HepG2 (cell line): ENCODE data around the gene PCARE. TPM values are rescaled to one million over a fixed set of nuclear protein-coding genes. Genes with fewer than 3 reads are reported as not detected.

ENCODE experiments used
- ATAC-seq: fragments of 200-7000 bp; cut with Tn5 transposase; 3 replicates; pipeline ENCODE4 v1.9.1; 2020; ENCODE audit warnings: mild to moderate bottlenecking, moderate library complexity
- Bru-seq: library from RNA; stranded (reverse); fragments of 400-500 nt; gene quantifications from one replicate; lab custom pipeline; 2021; lab: Mats Ljungman, UMichigan
- BruChase-seq, 2 experiments: library from RNA; stranded (reverse); fragments of 400-500 nt; gene quantifications; one replicate each; lab custom pipeline; 2021; lab: Mats Ljungman, UMichigan
- BruUV-seq: library from RNA; stranded (reverse); fragments of 400-500 nt; replicated peaks from 2 replicates; lab custom pipeline; 2021; lab: Mats Ljungman, UMichigan
- CTCF ChIA-PET: fragments of 300-600 bp; formaldehyde crosslinking; extraction: SDS; loops from one replicate; lab custom pipeline; 2021; ENCODE audit warnings: low total read pairs, inconsistent platforms, low intra/inter-chr PET ratio; lab: Yijun Ruan, JAX
- POLR2A ChIA-PET: fragments of 350-600 bp; sonication (Branson Sonifier 250); formaldehyde crosslinking; loops from one replicate; lab custom pipeline; 2020; ENCODE audit warnings: antibody characterized with exemption, inconsistent platforms; lab: Yijun Ruan, JAX
- DNase-seq: peaks from one replicate; pipeline ENCODE4 v3.0.0-alpha.2; 2015; ENCODE audit warnings: low spot score
- FAIRE-seq: peaks from 3 replicates; lab custom pipeline; 2011; peaks lifted over from hg19 to GRCh38; lab: Jason Lieb, UNC
- H2AFZ ChIP-seq: one replicate; pipeline ENCODE4 v1.6.1; 2011; ENCODE audit warnings: low read length, inconsistent platforms
- H3K27ac ChIP-seq: fragments of 300-600 bp; 3 replicates; pipeline ENCODE4 v1.8.0; 2011; ENCODE audit warnings: mixed run types, mild to moderate bottlenecking, mixed read lengths, low read length, inconsistent platforms; ENCODE audit not compliant: insufficient read depth; ENCODE audit errors: extremely low read length
- H3K27me3 ChIP-seq, 2 experiments: fragments of 200-600 bp in 1 of 2; 2 replicates in 1 of 2; 3 replicates in 1 of 2; pipeline versions ENCODE4 v1.6.0 to v1.8.0; 2011; ENCODE audit warnings: low read length in 2 of 2, mild to moderate bottlenecking in 2 of 2, moderate library complexity in 2 of 2, inconsistent platforms in 1 of 2; ENCODE audit not compliant: insufficient read depth in 2 of 2, control insufficient read depth in 1 of 2
- H3K36me3 ChIP-seq, 2 experiments: fragments of 200-600 bp in 1 of 2; replicated peaks in 1 of 2; 2 replicates in 1 of 2; 3 replicates in 1 of 2; pipeline versions ENCODE4 v1.5.1 to v1.8.0; 2011; ENCODE audit warnings: low read length in 2 of 2, inconsistent platforms in 1 of 2; ENCODE audit not compliant: insufficient read depth in 2 of 2, control insufficient read depth in 1 of 2
- H3K4me1 ChIP-seq: 2 replicates; pipeline ENCODE4 v1.5.1; 2012; ENCODE audit warnings: low read length, inconsistent platforms; ENCODE audit not compliant: insufficient read depth
- H3K4me2 ChIP-seq: 2 replicates; pipeline ENCODE4 v1.6.0; 2011; ENCODE audit warnings: low read depth, low read length, inconsistent platforms
- H3K4me3 ChIP-seq, 3 experiments: fragments of 200-600 bp in 1 of 3; sonication (generic), shearing (Covaris generic) in 1 of 3; replicated peaks in 1 of 3; 2 replicates each; pipeline ENCODE4 v1.5.1; 2011 to 2016; ENCODE audit warnings: low read length in 3 of 3, inconsistent platforms in 2 of 3, low read depth in 2 of 3, mild to moderate bottlenecking in 2 of 3, control low read depth in 1 of 3, mixed read lengths in 1 of 3; ENCODE audit not compliant: insufficient read depth in 1 of 3
- H3K79me2 ChIP-seq: one replicate; pipeline ENCODE4 v1.6.1; 2011; ENCODE audit warnings: low read length, inconsistent platforms; ENCODE audit not compliant: insufficient read depth
- H3K9ac ChIP-seq: 2 replicates; pipeline ENCODE4 v1.6.0; 2011; ENCODE audit warnings: mild to moderate bottlenecking, low read depth, low read length, inconsistent platforms; ENCODE audit not compliant: insufficient read depth
- H3K9me3 ChIP-seq: 2 replicates; pipeline ENCODE4 v1.5.1; 2012; ENCODE audit warnings: mild to moderate bottlenecking, low read length
- H4K20me1 ChIP-seq: 2 replicates; pipeline ENCODE4 v1.6.0; 2011; ENCODE audit warnings: inconsistent platforms, mild to moderate bottlenecking, low read length, moderate library complexity; ENCODE audit not compliant: insufficient read depth
- ADNP ChIP-seq: sonication (generic); formaldehyde crosslinking; IDR thresholded peaks from 2 replicates; pipeline ENCODE4 v1.4.0; 2020; ENCODE audit warnings: missing genetic modification reagents
- BRD4 ChIP-seq: sonication (generic); formaldehyde crosslinking; IDR thresholded peaks from 2 replicates; pipeline ENCODE4 v1.4.0; 2020; ENCODE audit warnings: missing genetic modification reagents
- POLR2AphosphoS2 ChIP-seq: IDR thresholded peaks from 2 replicates; pipeline ENCODE4 v1.6.1; 2011; ENCODE audit warnings: low read depth, low read length, improper control_type of control experiment
- POLR2AphosphoS5 ChIP-seq: IDR thresholded peaks from 2 replicates; pipeline ENCODE4 v1.6.1; 2012; ENCODE audit warnings: low read depth, low read length
- SIN3B ChIP-seq: fragments of 150-350 bp; IDR thresholded peaks from 2 replicates; pipeline ENCODE4 v1.6.1; 2014; ENCODE audit warnings: low read length
- WGBS: methylation state at CpG from one replicate; pipeline ENCODE4 v1.1.6; 2017; ENCODE audit warnings: low lambda C conversion rate; 5-methylcytosine and 5-hydroxymethylcytosine counted together
- in situ Hi-C: cut with HindIII; loops from 2 replicates; pipeline ENCODE4 v1.10.0; 2017; ENCODE audit warnings: low pct_unique_long_range_greater_than_20kb; ENCODE audit not compliant: extremely low pct_ligation_motif_present
- intact Hi-C: fragments of 100-400 bp; cut with micrococcal nuclease; formaldehyde crosslinking; loops from one replicate; pipeline ENCODE4 v1.10.0; 2022; ENCODE audit not compliant: unreplicated experiment
- long read RNA-seq, 2 experiments: library from RNA in 1 of 2; library from polyadenylated mRNA in 1 of 2; stranded (forward) in 1 of 2; unstranded in 1 of 2; transcript quantifications; one replicate each; pipeline ENCODE4 v2.0.0, GENCODE V29; 2019 to 2022
- polyA minus RNA-seq, 3 experiments: library from RNA; depleted of rRNA, polyadenylated mRNA; stranded (reverse); fragments of >200 nt; gene quantifications; 2 replicates each; pipeline ENCODE4 v1.2.3, GENCODE V29; 2011; ENCODE audit warnings: low replicate concordance in 1 of 3
- polyA plus RNA-seq, 8 experiments: library from polyadenylated mRNA; depleted of rRNA in 3 of 8; stranded (reverse) in 7 of 8; unstranded in 1 of 8; fragments of >200 nt; fragmentation: Illumina TruSeq in 4 of 8; extraction: Trizol in 4 of 8; gene quantifications; 2 replicates each; pipeline versions ENCODE4 v1.2.1 to v1.2.3, GENCODE V29; 2011 to 2016; ENCODE audit warnings: low read depth in 4 of 8, missing spikeins in 1 of 8, mixed read lengths in 1 of 8; ENCODE audit not compliant: insufficient read depth in 1 of 8
- total RNA-seq, 5 experiments: library from RNA; depleted of rRNA; stranded (reverse); fragments of >200 nt; fragmentation: Illumina TruSeq; extraction: Trizol; gene quantifications; 2 replicates each; pipeline ENCODE4 v1.2.3, GENCODE V29; 2016; ENCODE audit warnings: low read depth in 1 of 5

Gene PCARE
- not detected in 2 replicates for total RNA-seq (2016; rRNA removed; fragmentation: Illumina TruSeq; extraction: Trizol)
- not detected in 2 replicates for total RNA-seq (2016; cell fraction: cytosol; rRNA removed; fragmentation: Illumina TruSeq; extraction: Trizol; ENCODE audit: low read depth)
- not detected in 2 replicates for total RNA-seq (2016; cell fraction: insoluble cytoplasmic fraction; rRNA removed; fragmentation: Illumina TruSeq; extraction: Trizol)
- not detected in 2 replicates for total RNA-seq (2016; cell fraction: membrane; rRNA removed; fragmentation: Illumina TruSeq; extraction: Trizol)
- total RNA-seq (2016; cell fraction: nucleus; rRNA removed; fragmentation: Illumina TruSeq; extraction: Trizol): not detected in 2 replicates
- not detected in 2 replicates for polyA plus RNA-seq (2011; rRNA removed)
- polyA plus RNA-seq (2011; cell fraction: cytosol; rRNA removed): not detected in 2 replicates
- not detected in 2 replicates for polyA plus RNA-seq (2011; cell fraction: nucleus; rRNA removed)
- polyA plus RNA-seq (2012): not detected in 2 replicates
- polyA plus RNA-seq (2016; cell fraction: cytosol; fragmentation: Illumina TruSeq; extraction: Trizol; ENCODE audit: low read depth): not detected in 2 replicates
- not detected in 2 replicates for polyA plus RNA-seq (2016; cell fraction: insoluble cytoplasmic fraction; fragmentation: Illumina TruSeq; extraction: Trizol; ENCODE audit: low read depth)
- polyA plus RNA-seq (2016; cell fraction: membrane; fragmentation: Illumina TruSeq; extraction: Trizol; ENCODE audit: low read depth): not detected in 2 replicates
- polyA plus RNA-seq (2016; cell fraction: nucleus; fragmentation: Illumina TruSeq; extraction: Trizol; ENCODE audit: insufficient read depth, low read depth): not detected in 2 replicates
- 0.02 TPM in 1 of 2 replicates, not detected in the other for polyA minus RNA-seq (2011; rRNA and poly(A)+ RNA removed; ENCODE audit: low replicate concordance)
- not detected in 2 replicates for polyA minus RNA-seq (2011; cell fraction: cytosol; rRNA and poly(A)+ RNA removed)
- not detected in 2 replicates for polyA minus RNA-seq (2011; cell fraction: nucleus; rRNA and poly(A)+ RNA removed)
- not detected for Bru-seq, nascent RNA
- not detected for BruChase-seq, experiment 1, labeled RNA remaining after a 6-hour chase
- BruChase-seq, experiment 2, labeled RNA remaining after a 2-hour chase: not detected
- long read RNA-seq, experiment 1: 0 reads
- long read RNA-seq, experiment 2: 0 reads

GRCh38 chr2:29074411-29074810 is at the start of gene PCARE:
Gene PCARE (minus strand): TSS chr2:29074523. CDS start chr2:29074261, 262 bp downstream.
- Histone ChIP-seq H3K4me1 (no peaks in the 10 kb centered on the region), H3K9me3 (no peaks in the 10 kb centered on the region), H3K27ac (no peak within 1 kb of the TSS), H4K20me1 (no peaks in the 10 kb centered on the region), H3K9ac (no peak within 1 kb of the TSS), H3K4me2 (no peak within 1 kb of the TSS), H3K36me3 (no peaks in the 10 kb centered on the region), H3K4me3 (no peak within 1 kb of the TSS), H3K27me3 (peaks cover 7 to 68% of the 10 kb centered on the region in 2 experiments), H3K79me2 (no peaks in the 10 kb centered on the region), H2AFZ (no peak within 1 kb of the TSS)
- ATAC-seq: no peak
- no peak for DNase-seq
- POLR2A ChIA-PET: no interaction called here
- CTCF ChIA-PET: no interaction called here
- no peak for FAIRE-seq
- intact Hi-C loops: no loop called here
- in situ Hi-C loops: no loop called here
- no TSS peak for BruUV-seq
- WGBS: 35% methylated on average over 8 of the region's 8 CpGs
- TF ChIP-seq POLR2AphosphoS2 (no peak), BRD4 (CRISPR knock-in tag) (no peak), POLR2AphosphoS5 (no peak), ADNP (CRISPR knock-in tag) (no peak), SIN3B (no peak)
